HG02678 (cell line): Measurements from ENCODE around the gene TACSTD2.
A peak's percentile ranks its signal among the peaks of the same experiment; 100 is the strongest.
"Not testable (repeated sequence)": the region's sequence is repeated elsewhere in the genome, so short reads cannot be mapped to it uniquely, and the experiment has no call there.

ENCODE experiments used
- ATAC-seq: cut with Tn5 transposase; IDR thresholded peaks from one replicate; pipeline ENCODE4 v1.9.1; 2021; ENCODE audit warnings: mild to moderate bottlenecking, moderate library complexity; ENCODE audit not compliant: unreplicated experiment

The TACSTD2 gene

GRCh38 chr1:58588396-58588795 lies 11.3 kb upstream of the TACSTD2 start:
- ATAC-seq: no peak

- no peak for ATAC-seq
Measured at GRCh38 chr1:58587667-58588066, 10.6 kb upstream of the TACSTD2 start.

DNA sequence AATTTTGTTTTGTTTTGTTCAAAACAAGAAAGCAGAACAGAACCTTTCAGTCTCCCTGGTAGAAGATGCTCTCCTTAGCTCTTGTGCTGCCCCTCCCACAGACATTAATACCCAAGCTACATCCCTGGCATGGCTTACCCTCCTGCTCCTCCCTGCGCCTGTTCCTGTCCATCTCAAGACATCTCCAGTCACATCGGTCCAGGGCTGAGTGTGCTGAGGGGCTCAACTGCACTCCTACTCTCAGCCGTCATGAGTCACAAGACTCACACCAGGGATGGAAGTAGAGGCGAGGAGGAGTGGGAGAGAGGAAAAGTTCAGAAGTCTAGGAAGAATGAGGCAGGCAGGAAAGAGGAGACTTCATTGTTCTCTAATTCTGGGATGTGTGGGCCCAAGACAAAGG lies 9.2 kb upstream of the TACSTD2 start:
- no peak for ATAC-seq

DNA sequence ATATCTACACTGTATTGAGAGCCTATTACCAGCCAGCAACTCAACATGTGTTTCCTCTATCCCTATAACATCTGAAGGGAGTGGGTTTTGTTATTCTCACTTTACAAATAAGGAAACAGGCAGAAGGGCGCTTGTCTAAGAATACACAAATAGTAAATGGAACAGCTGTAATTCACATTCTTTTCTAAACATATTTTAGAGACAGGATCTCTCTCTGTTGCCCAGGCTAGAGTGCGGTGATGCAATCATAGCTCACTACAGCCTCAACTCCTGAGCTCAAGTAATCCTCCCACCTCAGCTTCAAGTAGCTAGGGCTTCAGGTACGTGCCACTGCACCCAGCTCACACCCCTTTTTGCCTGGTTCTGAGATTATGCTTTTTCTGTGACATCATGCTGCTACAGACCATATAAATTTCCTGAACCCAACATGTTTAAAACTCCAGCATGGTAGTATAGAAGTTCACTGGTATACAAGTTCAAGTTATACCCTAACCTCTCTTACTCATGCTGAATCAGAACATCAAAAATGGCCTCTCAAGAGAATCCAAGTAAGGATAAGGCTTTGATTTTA lies 8.6 kb upstream of the TACSTD2 start:
- ATAC-seq: no peak

DNA sequence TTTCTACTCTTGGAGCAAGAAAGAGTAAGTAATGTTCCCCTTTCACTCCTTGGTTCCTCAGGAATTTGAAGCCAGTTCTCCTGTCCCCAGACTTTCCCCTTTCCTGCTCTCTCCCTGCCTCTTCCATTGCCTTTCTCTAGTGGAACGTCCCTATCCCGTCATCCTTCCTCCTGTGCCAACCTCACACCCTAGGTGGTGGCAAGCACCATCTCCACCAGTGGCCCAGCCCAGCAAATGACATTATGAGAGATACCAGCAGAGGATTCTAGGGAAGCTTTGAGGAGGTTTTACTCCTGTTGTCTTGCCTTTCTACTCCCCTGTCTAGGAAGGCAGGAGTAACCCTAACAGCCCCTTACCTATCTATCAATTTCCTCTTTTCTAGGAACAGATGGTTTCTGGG lies 8.1 kb upstream of the TACSTD2 start:
- no peak for ATAC-seq

- no peak for ATAC-seq
Measured at GRCh38 chr1:58584082-58584895, 7.2 kb upstream of the TACSTD2 start.

DNA sequence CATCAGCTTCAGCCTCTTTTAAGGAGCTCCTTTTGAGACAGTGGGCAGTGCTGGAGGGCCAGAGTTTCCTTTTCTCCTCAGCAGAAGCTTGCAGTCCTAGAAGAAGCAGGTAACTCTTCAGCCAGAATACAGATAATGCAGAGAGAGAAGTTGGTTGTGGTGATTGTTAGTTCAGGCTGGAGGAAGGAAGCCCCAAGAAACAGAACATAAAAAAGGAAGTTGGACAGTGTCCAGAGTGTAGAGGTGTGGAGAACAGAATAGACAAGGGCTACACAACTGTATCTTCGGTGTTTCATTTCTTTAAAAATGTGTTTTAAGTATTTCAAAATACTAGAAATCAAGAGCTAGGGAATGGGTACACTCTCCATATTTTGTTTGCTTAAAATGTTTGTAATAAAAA lies 6.4 kb upstream of the TACSTD2 start:
- no peak for ATAC-seq

- ATAC-seq: not testable (repeated sequence)
Measured at GRCh38 chr1:58582143-58582542, 5.1 kb upstream of the TACSTD2 start.

DNA sequence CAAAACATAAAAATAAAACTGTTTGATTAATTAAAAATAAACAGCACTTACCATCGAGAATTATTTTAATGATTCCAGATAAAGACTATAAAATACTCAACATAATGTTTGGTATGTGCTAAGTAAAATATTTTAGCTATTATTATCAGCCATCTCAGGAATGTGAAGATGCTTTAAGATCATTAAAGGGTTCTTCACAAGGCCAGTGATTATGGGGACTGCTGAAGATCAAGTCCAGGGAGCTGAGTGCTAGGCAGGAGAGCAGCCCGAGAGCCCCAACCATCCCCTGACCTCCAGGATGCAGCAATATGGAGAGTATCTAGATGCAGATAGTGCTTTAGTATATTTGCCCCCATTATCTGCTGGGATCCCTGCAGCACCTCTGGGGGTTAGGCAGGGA lies 4.6 kb upstream of the TACSTD2 start:
- no peak for ATAC-seq

DNA sequence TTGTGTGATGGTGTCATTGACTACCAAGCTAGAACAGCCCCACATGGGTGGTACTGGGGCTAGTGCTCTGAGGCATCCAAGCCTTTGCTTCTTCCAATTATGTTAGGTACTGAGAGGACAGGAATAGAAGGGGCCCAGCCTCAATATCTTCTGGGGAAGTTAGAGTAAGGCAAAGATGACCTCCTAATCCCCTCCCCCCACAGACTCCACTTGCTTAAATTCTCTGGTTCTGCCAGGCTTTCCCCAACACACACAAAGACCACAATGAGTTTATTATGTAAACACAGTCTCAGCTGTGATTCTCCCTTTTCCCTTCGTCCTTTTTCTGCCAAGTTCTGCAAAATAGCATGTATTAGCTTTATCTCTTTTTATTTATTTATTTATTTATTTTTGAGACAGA lies 3.1 kb upstream of the TACSTD2 start:
- no peak for ATAC-seq

- no peak for ATAC-seq
Measured at GRCh38 chr1:58577654-58578030, 590 bp upstream of the TACSTD2 start.

DNA sequence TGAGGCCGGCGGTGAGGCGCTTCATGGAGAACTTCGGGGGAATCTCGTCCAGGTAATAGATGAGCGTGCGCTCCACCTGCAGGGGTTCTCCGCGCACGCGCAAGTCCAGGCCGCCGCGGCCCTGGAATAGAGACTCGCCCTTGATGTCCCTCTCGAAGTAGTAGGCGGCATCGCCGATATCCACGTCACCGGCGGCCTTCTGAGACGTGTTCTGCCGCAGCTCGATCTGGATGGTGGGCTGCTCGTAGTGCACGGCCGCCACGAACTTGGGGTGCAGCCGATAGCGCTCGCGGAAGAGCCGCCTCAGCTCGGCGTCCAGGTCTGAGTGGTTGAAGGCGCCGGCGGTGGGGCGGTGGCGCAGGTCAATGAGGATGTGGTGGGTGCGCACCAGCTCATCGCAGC lies 726 bp downstream of the TACSTD2 start:
- ATAC-seq: no peak

DNA sequence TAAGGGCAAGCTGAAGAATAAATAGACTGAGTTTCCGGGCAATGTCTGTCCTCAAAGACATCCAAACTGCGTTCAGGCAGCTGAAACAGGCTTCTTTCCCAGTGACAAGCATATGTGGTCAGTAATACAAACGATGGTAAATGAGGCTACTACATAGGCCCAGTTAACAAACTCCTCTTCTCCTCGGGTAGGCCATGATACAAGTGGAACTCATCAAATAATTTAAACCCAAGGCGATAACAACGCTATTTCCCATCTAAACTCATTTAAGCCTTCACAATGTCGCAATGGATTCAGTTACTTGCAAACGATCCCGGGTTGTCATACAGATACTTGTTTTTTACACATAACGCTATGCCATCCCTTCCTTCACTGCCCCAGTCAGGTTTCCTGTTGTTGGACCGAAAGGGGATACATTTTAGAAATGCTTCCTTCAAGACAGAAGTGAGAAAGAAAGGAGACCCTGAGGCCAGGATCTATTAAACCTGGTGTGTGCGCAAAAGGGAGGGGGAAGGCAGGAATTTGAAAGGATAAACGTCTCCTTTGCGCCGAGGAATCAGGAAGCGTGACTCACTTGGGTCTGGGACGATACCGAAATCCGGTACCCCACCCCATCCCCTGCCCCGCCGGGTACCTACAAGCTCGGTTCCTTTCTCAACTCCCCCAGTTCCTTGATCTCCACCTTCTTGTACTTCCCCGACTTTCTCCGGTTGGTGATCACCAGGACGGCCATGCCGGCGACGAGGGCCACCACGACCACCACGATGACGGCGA lies 1.3 kb downstream of the TACSTD2 start:
- ATAC-seq: no peak

DNA sequence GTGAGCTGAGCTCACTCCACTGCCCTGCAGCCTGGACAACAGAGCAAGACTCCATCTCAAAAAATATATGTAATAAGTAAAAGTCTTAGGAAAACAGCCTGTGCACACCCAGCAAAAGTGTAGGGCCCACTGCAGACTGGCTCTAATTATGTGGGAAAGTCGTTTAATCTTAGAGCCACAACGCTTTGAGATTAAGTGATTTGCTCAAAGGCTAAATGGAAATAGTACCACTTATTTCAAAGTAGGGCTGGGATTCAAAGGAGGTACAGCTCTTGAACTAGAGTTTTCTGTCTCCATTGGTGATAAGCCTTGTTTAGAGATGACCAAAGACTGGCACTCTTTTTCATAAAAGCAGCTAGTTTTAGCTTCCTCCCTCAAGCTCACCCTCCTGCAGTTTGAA lies 2.2 kb downstream of the TACSTD2 start:
- no peak for ATAC-seq

- peak; percentile 98 for ATAC-seq
Measured at GRCh38 chr1:58573705-58574591, 3.1 kb downstream of the TACSTD2 start.

GRCh38 chr1:58573138-58573537 lies 3.9 kb downstream of the TACSTD2 start:
- ATAC-seq: no peak

DNA sequence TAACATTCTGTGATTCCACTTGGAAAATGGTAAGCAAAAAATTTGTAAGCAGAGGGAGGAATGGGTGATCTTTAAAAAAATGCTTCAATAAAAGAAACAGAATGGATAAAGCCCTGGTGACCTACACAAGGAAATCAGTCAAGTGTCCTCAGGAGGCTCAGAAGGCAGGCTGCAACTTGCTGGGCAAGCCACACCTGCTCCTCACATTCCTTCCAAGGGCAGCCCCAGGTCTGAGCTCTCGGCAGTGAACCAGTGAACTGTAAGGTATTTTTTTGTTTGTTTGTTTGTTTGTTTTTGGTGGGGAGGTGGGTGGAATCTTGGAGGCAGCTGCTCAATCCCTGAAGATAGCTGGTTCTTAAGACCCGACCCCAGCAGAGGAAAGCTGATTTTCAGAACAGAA lies 4.4 kb downstream of the TACSTD2 start:
- ATAC-seq: no peak

GRCh38 chr1:58571616-58572015 lies 5.4 kb downstream of the TACSTD2 start:
- ATAC-seq: no peak

DNA sequence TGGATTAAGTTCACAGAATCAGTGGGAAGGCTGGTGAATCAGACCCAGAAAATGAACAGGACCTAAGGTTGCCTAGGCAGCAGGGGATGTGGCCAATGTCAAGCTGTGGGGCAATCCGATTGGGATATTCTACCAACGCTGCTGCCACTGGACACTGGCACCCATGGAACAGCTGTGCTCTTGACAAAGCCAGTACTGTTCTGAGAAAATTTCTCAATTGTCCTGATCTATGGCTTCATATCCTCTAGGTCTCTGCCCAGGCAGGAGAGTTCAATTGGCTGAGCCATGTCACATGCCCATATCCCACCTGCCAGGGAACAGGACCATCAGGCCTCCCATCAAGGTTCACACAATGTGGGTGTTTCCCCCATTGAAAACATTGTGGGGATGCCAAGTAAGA lies 6.2 kb downstream of the TACSTD2 start:
- no peak for ATAC-seq

- ATAC-seq: no peak
Measured at GRCh38 chr1:58570094-58570493, 7.0 kb downstream of the TACSTD2 start.

- no peak for ATAC-seq
Measured at GRCh38 chr1:58568911-58569310, 8.1 kb downstream of the TACSTD2 start.
